Gastrocnemius medialis (tissue), 4 donors: ENCODE data around the gene BAIAP2L2. TPM values are rescaled to one million over a fixed set of nuclear protein-coding genes. Genes with fewer than 3 reads are reported as not detected.

ENCODE experiments used
- ATAC-seq, 2 donors: fragments of 150-250 bp; one replicate each; pipeline ENCODE4 v1.9.1; 2016
- DNase-seq, 2 donors: peaks; one replicate each; pipeline ENCODE4 v3.0.0-alpha.2; 2019
- H3K27ac ChIP-seq, 4 donors: fragments of 200-600 bp; sonication (generic); 1 replicate in 1 of 4; 2 replicates in 3 of 4; pipeline ENCODE4 v1.5.1; 2016 to 2018; ENCODE audit warnings: mild to moderate bottlenecking in 2 of 4, moderate library complexity in 1 of 4
- H3K27me3 ChIP-seq, 3 donors: fragments of 200-600 bp; sonication (generic) in 2 of 3; 1 replicate in 1 of 3; 2 replicates in 2 of 3; pipeline versions ENCODE4 v1.5.1 to v1.6.0; 2016 to 2019; ENCODE audit warnings: mild to moderate bottlenecking in 1 of 3, moderate library complexity in 1 of 3
- H3K36me3 ChIP-seq, 2 donors: fragments of 200-600 bp; sonication (generic) in 1 of 2; one replicate each; pipeline ENCODE4 v1.5.1; 2017 to 2018
- H3K4me1 ChIP-seq, 2 donors: fragments of 200-600 bp; sonication (generic) in 1 of 2; one replicate each; pipeline ENCODE4 v1.5.1; 2016 to 2017; ENCODE audit warnings: mild to moderate bottlenecking in 2 of 2
- H3K4me3 ChIP-seq, 4 donors: fragments of 200-600 bp; sonication (generic) in 3 of 4; 1 replicate in 1 of 4; 2 replicates in 3 of 4; pipeline ENCODE4 v1.5.1; 2016 to 2019; ENCODE audit warnings: mild to moderate bottlenecking in 2 of 4
- H3K9me3 ChIP-seq, 3 donors: fragments of 200-600 bp; sonication (generic) in 2 of 3; 1 replicate in 1 of 3; 2 replicates in 2 of 3; pipeline ENCODE4 v1.5.1; 2016 to 2019
- POLR2A ChIP-seq, 2 donors: fragments of 450-650 bp; IDR thresholded peaks; one replicate each; pipeline ENCODE4 v1.6.1; 2017; ENCODE audit warnings: antibody characterized with exemption in 2 of 2, mild to moderate bottlenecking in 2 of 2, moderate library complexity in 2 of 2
- in situ Hi-C, 4 donors: fragments of 200-750 bp; cut with MboI; loops; one replicate each; pipeline versions ENCODE4 v1.15.0 to v1.8.0; 2017; ENCODE audit warnings: low sequenced_read_pairs in 4 of 4
- intact Hi-C: fragments of 100-400 bp; cut with DNase I; formaldehyde crosslinking; loops from one replicate; pipeline ENCODE4 v1.15.1; 2023; ENCODE audit warnings: low total_unique reads
- total RNA-seq, 4 donors: library from RNA; depleted of rRNA; stranded (reverse); fragments of >200 nt; gene quantifications; one replicate each; pipeline versions ENCODE4 v1.1.0 to v1.2.3, GENCODE V29; 2016
- TF ChIP-seq, protein P1 (sequence below), 5 experiments: fragments of 450-650 bp in 3 of 5; fragments of 200-600 bp in 2 of 5; sonication (generic) in 2 of 5; IDR thresholded peaks in 4 of 5; conservative IDR thresholded peaks in 1 of 5; 1 replicate in 4 of 5; 2 replicates in 1 of 5; pipeline ENCODE4 v1.5.1; 2016 to 2019; ENCODE audit warnings: antibody characterized with exemption in 5 of 5, mild to moderate bottlenecking in 3 of 5, moderate library complexity in 3 of 5

BAIAP2L2 gene
- total RNA-seq, 4 donors from 2014 or later: 0.16 to 1.7 (median 0.72) TPM; not detected in 1

DNA sequence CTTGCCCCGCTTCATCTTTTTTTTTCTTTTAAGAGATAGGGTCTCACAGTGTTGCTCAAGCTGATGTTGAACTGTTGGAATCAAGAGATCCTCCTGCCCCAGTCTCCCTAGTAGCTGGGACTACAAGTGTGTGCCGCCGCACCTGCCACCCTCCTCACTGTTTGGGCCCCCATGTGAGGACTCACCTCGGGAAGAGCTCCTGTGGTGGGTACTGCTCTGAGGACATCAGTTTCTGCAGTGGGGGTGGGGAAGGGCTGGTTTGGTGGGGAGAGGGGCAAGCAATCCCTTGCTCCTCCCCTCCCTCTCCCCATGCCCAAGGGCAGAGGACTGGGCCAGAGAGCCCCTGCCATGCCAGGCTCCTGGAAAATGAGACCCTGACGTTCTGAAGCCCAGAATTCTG, 25.0 kb downstream of the BAIAP2L2 start:
- Histone ChIP-seq H3K9me3 (no peaks in the 10 kb centered on the region), H3K27ac (no peak overlapping the region), H3K4me1 (peaks cover 11 to 15% of the 10 kb centered on the region in 2 donors), H3K36me3 (no peaks in the 10 kb centered on the region), H3K4me3 (no peak overlapping the region), H3K27me3 (peaks cover 22 to 29% (median 23%) of the 10 kb centered on the region in 3 donors)
- TF ChIP-seq, protein P1, sequence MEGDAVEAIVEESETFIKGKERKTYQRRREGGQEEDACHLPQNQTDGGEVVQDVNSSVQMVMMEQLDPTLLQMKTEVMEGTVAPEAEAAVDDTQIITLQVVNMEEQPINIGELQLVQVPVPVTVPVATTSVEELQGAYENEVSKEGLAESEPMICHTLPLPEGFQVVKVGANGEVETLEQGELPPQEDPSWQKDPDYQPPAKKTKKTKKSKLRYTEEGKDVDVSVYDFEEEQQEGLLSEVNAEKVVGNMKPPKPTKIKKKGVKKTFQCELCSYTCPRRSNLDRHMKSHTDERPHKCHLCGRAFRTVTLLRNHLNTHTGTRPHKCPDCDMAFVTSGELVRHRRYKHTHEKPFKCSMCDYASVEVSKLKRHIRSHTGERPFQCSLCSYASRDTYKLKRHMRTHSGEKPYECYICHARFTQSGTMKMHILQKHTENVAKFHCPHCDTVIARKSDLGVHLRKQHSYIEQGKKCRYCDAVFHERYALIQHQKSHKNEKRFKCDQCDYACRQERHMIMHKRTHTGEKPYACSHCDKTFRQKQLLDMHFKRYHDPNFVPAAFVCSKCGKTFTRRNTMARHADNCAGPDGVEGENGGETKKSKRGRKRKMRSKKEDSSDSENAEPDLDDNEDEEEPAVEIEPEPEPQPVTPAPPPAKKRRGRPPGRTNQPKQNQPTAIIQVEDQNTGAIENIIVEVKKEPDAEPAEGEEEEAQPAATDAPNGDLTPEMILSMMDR (IDR thresholded peaks at IDR 0.05 in 4 of 5, conservative IDR thresholded peaks at IDR 0.05 in 1 of 5): no peak
- no peak for TF ChIP-seq POLR2A (IDR thresholded peaks at IDR 0.05)
- ATAC-seq (no peak), DNase-seq (no peak)
- intact Hi-C loops (no loop called here), in situ Hi-C loops (no loop called here)

DNA sequence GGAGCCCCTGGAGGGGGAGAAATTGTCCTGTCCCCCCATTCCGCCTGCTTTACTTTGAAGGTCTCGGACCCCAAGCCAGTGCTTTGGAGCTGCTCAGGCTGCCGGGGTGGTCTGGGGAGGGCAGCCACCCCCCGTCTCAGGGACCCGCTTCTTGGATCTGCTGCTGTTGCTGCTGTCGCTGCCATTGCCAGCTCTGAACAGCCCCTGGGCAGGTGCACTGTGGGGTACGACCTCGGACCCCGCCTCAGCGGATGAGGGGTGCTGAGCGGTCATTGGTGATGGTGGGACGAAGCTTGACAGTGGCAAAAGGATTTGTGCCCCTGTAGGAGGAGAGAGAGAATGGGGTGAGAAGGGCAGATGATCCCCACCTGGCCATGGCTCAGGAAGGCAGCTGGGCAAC, 25.4 kb downstream of the BAIAP2L2 start:
- no peak overlapping the region for H3K4me3 ChIP-seq
- H3K27me3 ChIP-seq: peaks cover 22 to 29% (median 23%) of the 10 kb centered on the region in 3 donors
- DNase-seq (no peak), ATAC-seq (no peak)
- no peaks in the 10 kb centered on the region for H3K36me3 ChIP-seq
- intact Hi-C loops: no loop called here
- H3K4me1 ChIP-seq: peaks cover 11 to 15% of the 10 kb centered on the region in 2 donors
- no peaks in the 10 kb centered on the region for H3K9me3 ChIP-seq
- in situ Hi-C loops: no loop called here
- H3K27ac ChIP-seq: no peak overlapping the region
- no peak for TF ChIP-seq POLR2A (IDR thresholded peaks at IDR 0.05)
- TF ChIP-seq, protein P1 (IDR thresholded peaks at IDR 0.05 in 4 of 5, conservative IDR thresholded peaks at IDR 0.05 in 1 of 5): no peak

DNA sequence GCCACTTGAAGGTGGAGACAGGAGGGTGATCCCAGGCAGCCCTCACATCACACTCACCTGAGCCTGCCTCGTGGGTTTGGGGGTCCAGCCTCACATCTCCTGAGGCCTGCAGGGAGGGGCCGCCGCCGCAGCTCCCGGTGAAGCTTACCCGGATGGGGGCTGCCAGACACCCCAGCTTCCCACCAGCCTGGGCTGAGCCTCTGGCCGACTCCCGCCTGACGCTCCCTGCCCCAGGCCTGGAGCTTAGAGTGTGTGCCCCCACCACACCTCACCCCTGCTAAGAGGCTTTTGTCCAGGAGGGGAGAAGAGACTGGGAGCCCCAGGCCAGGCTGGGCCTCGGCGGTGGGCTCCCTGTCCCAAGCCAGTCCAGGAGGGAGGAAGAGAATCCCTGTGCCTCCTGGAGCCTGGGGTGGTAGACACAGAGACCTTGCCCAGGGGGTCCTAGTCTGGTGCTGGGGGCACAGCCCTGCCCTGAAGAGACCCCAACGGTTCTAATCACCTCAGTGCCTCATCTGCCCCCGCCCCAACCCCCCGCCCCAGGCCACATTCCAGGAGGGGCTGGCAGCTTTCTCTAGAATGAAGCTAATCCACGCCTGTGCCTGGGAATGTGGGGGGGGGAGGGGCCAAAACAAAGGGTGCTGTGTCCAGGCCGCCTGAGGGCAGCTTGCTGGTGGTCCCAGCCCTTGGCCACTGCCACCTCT, 26.4 kb downstream of the BAIAP2L2 start, which contains the start of gene SLC16A8:
SLC16A8 (minus strand) TSS at position 254 of the 701 bp plus-strand sequence. CDS start 1,311 bp downstream, outside the sequence.
- no peak within 1 kb of the TSS for H3K4me3 ChIP-seq
- TF ChIP-seq, protein P1 (IDR thresholded peaks at IDR 0.05 in 4 of 5, conservative IDR thresholded peaks at IDR 0.05 in 1 of 5): no peak
- TF ChIP-seq POLR2A (IDR thresholded peaks at IDR 0.05): no peak
- H3K27me3 ChIP-seq: peaks cover 22 to 27% (median 23%) of the 10 kb centered on the region in 3 donors
- intact Hi-C loops: no loop called here
- in situ Hi-C loops: no loop called here
- no peaks in the 10 kb centered on the region for H3K9me3 ChIP-seq
- peaks cover 11 to 15% of the 10 kb centered on the region in 2 donors for H3K4me1 ChIP-seq
- H3K36me3 ChIP-seq: no peaks in the 10 kb centered on the region
- DNase-seq (no peak), ATAC-seq (no peak)
- no peak within 1 kb of the TSS for H3K27ac ChIP-seq

DNA sequence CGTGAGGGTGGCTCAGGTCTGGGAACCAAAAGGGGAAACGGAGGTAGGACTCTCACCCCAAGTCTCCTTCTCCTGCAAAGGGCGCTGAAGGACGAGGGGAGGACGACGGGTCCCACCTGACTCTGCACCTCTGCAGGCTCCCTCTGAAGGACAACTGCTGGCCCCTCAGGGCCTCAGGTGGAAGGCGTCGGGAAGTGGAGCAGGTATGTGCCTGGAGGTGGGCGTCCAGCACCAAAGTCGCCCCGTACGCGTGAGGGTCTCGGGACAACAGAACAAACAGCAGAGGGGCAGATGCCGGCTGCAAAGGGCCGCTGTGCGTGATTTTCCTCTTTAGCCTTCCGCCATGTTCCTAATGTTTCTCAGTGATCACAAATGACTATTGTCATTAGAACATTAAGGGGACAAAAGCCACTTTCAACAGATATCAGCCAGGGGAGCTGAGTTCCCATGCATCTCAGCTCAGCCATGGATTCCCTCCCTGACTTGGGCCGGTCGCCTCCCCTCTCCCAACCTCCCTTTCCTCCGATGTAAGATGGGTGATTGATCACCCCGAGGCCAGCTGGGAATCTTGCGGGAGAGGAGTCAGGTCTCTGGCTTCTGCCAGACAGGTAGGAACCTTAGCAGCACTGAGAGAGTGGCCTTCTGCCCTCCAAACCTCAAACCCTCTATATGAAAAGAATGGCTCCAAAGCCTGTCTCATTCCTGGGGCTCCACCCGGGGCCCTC, 27.3 kb downstream of the BAIAP2L2 start:
- DNase-seq (no peak), ATAC-seq (no peak)
- no peaks in the 10 kb centered on the region for H3K36me3 ChIP-seq
- no peaks in the 10 kb centered on the region for H3K9me3 ChIP-seq
- no peak for TF ChIP-seq POLR2A (IDR thresholded peaks at IDR 0.05)
- TF ChIP-seq, protein P1 (IDR thresholded peaks at IDR 0.05 in 4 of 5, conservative IDR thresholded peaks at IDR 0.05 in 1 of 5): no peak
- intact Hi-C loops (no loop called here), in situ Hi-C loops (no loop called here)
- no peak overlapping the region for H3K4me3 ChIP-seq
- H3K27me3 ChIP-seq: peaks cover 15 to 20% (median 17%) of the 10 kb centered on the region in 3 donors
- peaks cover 11 to 15% of the 10 kb centered on the region in 2 donors for H3K4me1 ChIP-seq
- no peak overlapping the region for H3K27ac ChIP-seq
